NCI-H1436 (cell line): ENCODE data around the gene CDA.

Source experiments
- DNase-seq: peaks from one replicate; lab custom pipeline; 2025; lab: John Stamatoyannopoulos, UW

The CDA gene

DNA sequence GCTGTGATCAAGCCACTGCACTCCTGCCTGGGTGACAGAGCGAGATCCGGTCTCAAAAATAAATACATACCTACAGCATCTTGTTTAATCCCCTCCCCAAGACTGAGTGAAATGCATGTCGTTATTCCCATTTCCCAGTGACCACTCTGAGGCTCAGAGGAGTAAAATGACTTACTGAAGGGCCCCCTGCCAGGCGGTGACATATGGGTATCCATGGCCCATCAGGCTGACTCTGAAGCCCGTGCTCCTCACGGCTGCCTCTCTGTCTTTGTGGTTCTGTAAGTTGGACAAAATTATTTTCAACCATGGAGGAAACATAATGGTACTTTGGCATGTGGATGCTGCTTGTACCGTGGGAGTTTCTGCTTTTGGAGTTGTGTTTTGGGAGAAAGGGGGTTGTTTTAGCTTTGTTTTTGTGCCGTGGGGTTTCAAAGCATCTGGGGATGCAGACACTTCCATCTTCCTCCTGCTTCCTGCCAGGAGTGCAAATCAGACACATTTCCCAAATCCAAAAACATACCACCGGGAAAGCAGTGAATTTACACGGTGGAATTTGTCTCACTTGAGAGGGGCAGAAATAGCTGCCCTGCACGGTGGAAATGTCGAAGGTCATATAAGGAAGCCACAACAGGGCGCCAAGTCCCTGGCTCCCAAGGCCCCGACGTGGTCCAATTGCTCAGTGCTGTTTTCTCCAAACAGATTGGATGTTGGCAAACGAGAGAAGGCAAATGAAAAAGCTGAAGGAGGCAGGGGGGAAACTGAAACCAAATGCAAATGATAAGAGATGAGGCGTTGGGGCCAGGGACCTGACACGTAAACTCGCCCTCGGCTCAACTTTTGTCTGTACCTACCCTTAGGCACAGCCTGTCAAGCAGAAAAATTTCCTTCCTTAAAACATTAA is 27.3 kb downstream of the CDA start:
- DNase-seq, result no peak

DNA sequence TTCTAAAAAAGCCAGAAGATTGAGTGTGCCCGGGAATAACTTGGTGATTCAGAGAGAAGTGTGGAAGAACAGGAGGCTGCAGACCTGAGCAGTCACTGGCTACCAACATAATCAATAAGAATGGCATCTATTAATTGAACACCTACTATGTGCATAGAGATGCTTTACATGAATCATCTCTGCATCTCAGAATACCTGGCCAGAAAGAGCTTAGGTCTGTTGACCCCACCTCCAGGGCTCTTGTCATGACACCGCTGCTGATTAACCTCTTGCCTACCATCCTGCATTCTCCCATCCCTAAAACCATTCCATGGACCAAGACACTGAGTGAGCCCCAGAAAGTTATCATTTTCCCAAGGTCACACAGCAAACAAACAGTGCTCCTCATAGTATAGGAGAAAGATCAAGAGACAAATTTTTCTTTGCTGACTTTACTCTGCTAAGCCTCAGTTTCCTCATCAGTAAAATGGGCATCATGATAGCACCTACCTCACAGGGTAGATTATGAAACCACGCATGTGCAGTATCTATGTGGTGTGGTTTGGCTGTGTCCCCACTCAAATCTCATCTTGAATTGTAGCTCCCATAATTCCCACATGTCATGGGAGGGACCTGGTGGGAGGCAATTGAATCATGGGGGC is 28.1 kb downstream of the CDA start:
- no peak for DNase-seq

- no peak for DNase-seq
Observed at GRCh38 chr1:20618550-20618949, 29.7 kb downstream of the CDA start.

DNA sequence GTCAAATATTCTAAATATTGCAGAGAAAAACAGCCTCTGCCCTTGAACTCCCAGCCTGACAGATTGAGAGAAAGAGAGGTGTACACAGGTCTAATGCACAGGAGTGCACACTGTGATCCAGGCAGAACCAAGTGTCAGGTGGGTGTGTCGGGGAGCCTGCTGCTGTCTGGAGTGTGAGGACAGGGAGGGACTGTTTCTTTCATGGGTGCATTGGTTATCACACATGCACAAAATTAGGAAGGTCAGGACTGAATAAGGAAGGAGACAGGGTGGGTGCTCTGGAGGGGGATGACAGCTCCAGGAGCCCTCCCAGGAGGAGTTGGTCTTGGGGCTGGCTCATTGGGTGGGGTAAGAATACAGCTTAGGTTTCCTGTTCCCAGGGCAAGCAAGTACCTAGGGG is 31.1 kb downstream of the CDA start:
- DNase-seq, result no peak

- no peak for DNase-seq
Observed at GRCh38 chr1:20621012-20621411, 32.1 kb downstream of the CDA start.

DNA sequence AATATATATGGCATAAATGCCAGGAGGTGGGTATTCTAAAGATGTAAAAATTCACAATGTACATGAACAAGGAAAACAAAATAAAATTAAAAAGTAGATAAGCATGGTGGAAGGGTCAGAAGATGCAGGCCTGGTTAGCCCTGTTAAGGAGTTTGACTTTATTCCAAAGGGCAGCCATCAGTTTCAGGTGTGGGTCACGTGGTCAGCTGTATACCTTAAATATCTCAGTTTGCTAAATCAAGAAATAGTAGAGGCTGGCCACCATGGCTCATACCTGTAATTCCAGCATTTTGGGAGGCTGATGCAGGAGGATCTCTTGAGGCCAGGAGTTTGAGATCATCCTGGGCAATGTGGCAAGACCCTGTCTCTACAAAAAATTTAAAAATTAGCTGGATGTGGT is 35.8 kb downstream of the CDA start:
- no peak for DNase-seq

GRCh38 chr1:20625176-20626097 is 36.5 kb downstream of the CDA start:
- DNase-seq, result no peak

- no peak for DNase-seq
Observed at GRCh38 chr1:20626098-20626427, 37.2 kb downstream of the CDA start.

GRCh38 chr1:20626524-20626923 is 37.6 kb downstream of the CDA start:
- DNase-seq, result no peak

DNA sequence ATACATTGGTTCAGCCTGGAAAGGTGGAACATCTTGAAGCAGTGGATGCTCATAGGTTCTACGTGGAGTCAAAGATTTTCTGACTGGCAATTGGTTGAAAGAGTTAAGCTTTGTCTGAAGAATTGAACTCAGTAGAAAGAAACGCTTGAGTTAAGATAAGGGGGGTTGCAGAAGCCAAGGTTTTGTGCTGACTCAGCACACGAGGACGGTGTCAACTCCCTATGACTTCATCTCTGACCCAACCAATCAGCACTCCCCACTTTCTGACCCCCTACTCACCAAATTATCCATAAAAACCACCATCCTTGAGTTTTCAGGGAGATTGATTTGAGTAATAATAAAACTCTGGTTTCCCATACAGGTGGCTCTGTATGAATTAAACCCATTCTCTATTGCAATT is 41.8 kb downstream of the CDA start:
- no peak for DNase-seq

- DNase-seq, result no peak
Observed at GRCh38 chr1:20632386-20632785, 43.5 kb downstream of the CDA start.

- DNase-seq, result peak; percentile 55
Observed at GRCh38 chr1:20633190-20634064, 44.5 kb downstream of the CDA start, which contains the start of gene PINK1. Gene PINK1 (plus strand): TSS chr1:20633458. CDS start chr1:20633549, 91 bp downstream.

DNA sequence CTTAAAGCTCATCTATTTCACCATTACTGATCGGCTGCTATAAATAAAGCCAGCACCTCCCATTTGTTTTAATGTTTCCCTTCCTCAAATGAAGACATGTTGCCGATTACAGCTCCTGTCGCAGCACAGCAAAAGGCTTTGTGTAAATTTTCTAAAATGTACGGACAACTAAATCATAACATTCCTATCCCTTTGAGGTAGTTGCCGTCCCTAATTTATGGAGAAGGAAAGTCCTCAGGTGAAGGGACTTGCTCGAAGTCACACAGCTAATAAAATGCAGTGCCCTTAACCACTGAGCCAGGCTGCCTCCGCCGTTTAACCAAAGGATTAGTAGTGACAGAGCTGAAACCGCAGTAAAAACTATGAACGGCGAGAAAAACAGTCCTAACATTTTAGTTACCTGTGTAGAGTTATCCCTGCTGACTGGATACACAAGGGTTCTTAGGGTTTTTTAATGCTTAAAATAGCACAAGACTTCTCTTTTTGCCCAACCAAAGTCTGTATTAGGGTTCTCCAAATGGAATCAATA is 45.2 kb downstream of the CDA start:
- DNase-seq, result no peak

- DNase-seq, result peak; percentile 14
Observed at GRCh38 chr1:20634594-20635084, 45.7 kb downstream of the CDA start.

DNA sequence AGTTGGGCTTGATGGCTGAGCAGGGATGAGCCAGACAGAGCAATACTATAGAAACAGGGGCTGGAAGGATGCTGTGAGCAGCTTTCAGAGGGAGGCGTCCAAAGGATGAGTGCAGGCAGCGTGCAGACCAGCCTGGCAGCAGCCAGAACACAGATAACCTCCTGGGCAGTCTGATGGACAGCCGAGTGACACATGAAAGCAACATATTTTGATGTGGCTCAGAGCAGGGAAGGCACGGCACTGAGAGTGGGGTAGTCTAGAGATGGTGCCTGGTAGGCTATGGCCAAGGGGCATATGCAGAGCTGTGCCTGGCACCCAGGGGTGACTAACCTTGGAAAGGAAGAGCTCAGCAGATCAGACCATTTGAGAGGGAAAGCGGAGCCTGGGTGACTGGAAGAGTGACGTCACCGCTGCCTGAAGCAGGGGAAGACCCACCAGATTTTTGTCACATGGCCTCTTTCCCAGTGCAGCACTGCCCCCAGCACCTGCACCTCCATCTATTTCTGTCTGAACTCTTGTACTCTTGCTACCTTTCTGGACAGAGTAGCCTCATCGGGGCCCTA is 48.0 kb downstream of the CDA start:
- DNase-seq, result no peak

DNA sequence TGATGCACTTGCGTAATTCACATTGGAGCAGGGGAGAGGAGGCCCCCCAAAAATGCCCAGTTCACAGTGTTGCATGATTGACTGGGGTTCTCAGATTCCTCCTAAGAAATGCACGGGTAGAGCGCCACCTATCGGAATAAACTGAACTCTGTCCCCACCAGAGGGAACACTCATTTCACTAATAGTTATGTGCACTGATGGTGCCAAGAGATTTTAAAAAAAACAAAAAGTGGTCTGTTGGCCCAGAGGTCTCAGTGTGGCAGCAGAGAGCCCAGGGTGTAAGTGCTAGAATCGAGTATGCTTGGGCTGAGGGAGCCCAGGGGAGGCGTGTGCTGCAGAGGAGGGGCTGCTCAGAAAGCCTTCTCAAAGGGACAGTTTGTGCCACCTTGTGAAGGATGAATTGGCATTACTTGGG is 51.3 kb downstream of the CDA start:
- DNase-seq, result peak; percentile 24

DNA sequence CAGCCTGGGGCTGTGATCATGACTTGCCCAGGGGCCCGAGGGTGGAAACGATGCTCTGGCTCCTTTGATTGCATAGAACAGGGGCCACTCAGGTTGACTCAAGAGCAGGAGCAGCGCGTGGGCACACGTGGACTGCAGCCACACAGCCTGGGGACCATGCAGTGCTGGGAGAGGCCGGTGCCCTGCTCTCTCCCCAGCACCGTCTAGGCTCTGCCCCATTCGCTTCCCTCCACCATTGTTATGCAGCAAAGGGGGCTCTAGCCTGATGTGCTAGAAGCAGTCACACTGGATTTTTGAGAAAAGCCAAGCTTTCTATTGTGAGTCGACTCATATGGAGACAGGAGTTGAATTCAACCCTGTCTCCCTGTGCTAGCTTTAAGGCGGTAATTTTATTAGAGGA is 53.1 kb downstream of the CDA start:
- no peak for DNase-seq

DNA sequence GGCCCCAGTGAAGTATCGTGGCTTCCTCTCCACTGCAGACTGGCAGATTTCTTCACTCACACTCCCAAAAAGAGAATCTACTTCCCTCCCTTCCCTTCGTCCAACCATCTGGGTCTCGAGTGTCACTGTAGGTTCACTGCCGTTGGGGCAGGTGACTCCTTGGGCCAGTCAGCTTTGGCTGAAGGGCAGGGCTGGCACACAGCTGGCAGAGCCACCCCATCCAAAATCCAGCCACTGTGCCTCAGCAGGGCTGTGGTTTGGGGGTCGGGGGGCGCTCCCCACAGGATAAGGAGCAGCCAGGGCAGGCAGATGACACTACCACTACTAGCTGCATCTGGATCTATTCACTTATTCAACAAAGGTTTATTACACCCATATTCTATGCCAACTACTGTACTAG is 54.2 kb downstream of the CDA start:
- no peak for DNase-seq

GRCh38 chr1:20644416-20644815 is 55.5 kb downstream of the CDA start:
- no peak for DNase-seq

GRCh38 chr1:20645414-20645813 is 56.5 kb downstream of the CDA start:
- no peak for DNase-seq

- DNase-seq, result no peak
Observed at GRCh38 chr1:20648438-20648837, 59.5 kb downstream of the CDA start.
